ENCODE measurements around the gene MRRF. TPM values are rescaled to one million over a fixed set of nuclear protein-coding genes. Genes with fewer than 3 reads are reported as not detected.

The MRRF gene
- total RNA-seq, 3 donors from 2014 or later: 32.5 to 55.3 (median 44.9) TPM

GRCh38 chr9:122221183-122221811 lies 43.4 kb upstream of the MRRF start:
- Histone ChIP-seq H3K27ac (no peak overlapping the region), H3K4me3 (no peak overlapping the region), H3K36me3 (no peaks in the 10 kb centered on the region), H3K9me3 (no peaks in the 10 kb centered on the region), H3K27me3 (peaks cover 3 to 86% of the 10 kb centered on the region in 2 donors), H3K4me1 (peaks cover 12 to 14% of the 10 kb centered on the region in 2 donors)
- TF ChIP-seq CTCF (IDR thresholded peaks at IDR 0.05) (no peak), POLR2A (IDR thresholded peaks at IDR 0.05) (no peak), POLR2AphosphoS5 (IDR thresholded peaks at IDR 0.05) (no peak)
- intact Hi-C loops (cut with DNase I; ENCODE audit: low total_unique reads): loop anchor here (5.0 kb wide), 1 partner anchor 1231 kb away; no protein-coding TSS in a partner anchor
- DNase-seq (ENCODE audit: low spot score in 2 of 2): no peak

GRCh38 chr9:122222791-122223190 lies 41.9 kb upstream of the MRRF start:
- intact Hi-C loops (cut with DNase I; ENCODE audit: low total_unique reads): loop anchor here (5.0 kb wide), 1 partner anchor 1230 kb away; no protein-coding TSS in a partner anchor
- TF ChIP-seq POLR2AphosphoS5 (IDR thresholded peaks at IDR 0.05) (no peak), POLR2A (IDR thresholded peaks at IDR 0.05) (no peak), CTCF (IDR thresholded peaks at IDR 0.05) (no peak)
- H3K9me3 ChIP-seq: no peaks in the 10 kb centered on the region
- no peaks in the 10 kb centered on the region for H3K36me3 ChIP-seq
- no peak overlapping the region for H3K27ac ChIP-seq
- no peak for DNase-seq (ENCODE audit: low spot score in 2 of 2)
- no peak overlapping the region for H3K4me3 ChIP-seq
- H3K27me3 ChIP-seq: peaks cover 7 to 86% of the 10 kb centered on the region in 2 donors
- H3K4me1 ChIP-seq: peaks cover 12 to 14% of the 10 kb centered on the region in 2 donors

GRCh38 chr9:122223435-122223834 lies 41.2 kb upstream of the MRRF start:
- Histone ChIP-seq H3K27me3 (peaks cover 12 to 86% of the 10 kb centered on the region in 2 donors), H3K27ac (no peak overlapping the region), H3K4me1 (peaks cover 13 to 18% of the 10 kb centered on the region in 2 donors), H3K9me3 (no peaks in the 10 kb centered on the region), H3K4me3 (no peak overlapping the region), H3K36me3 (no peaks in the 10 kb centered on the region)
- no peak for TF ChIP-seq CTCF (IDR thresholded peaks at IDR 0.05)
- TF ChIP-seq POLR2A (IDR thresholded peaks at IDR 0.05): no peak
- no peak for TF ChIP-seq POLR2AphosphoS5 (IDR thresholded peaks at IDR 0.05)
- intact Hi-C loops (cut with DNase I; ENCODE audit: low total_unique reads): loop anchor here (5.0 kb wide), 1 partner anchor 1229 kb away; no protein-coding TSS in a partner anchor
- no peak for DNase-seq (ENCODE audit: low spot score in 2 of 2)

GRCh38 chr9:122225312-122226141 lies 39.2 kb upstream of the MRRF start:
- Histone ChIP-seq H3K9me3 (no peaks in the 10 kb centered on the region), H3K4me3 (peak overlapping the region; percentile 15 to 57 (median 21)), H3K4me1 (peaks cover 3 to 5% of the 10 kb centered on the region in 2 donors), H3K27me3 (peaks cover 13 to 82% of the 10 kb centered on the region in 2 donors), H3K36me3 (no peaks in the 10 kb centered on the region), H3K27ac (no peak overlapping the region)
- no peak for DNase-seq (ENCODE audit: low spot score in 2 of 2)
- intact Hi-C loops (cut with DNase I; ENCODE audit: low total_unique reads): no loop called here
- TF ChIP-seq POLR2AphosphoS5 (IDR thresholded peaks at IDR 0.05) (no peak), CTCF (IDR thresholded peaks at IDR 0.05) (no peak), POLR2A (IDR thresholded peaks at IDR 0.05) (no peak)
